NCI-H1417 treated with DMSO at 0.1 percent for 48 hours (cell line): ENCODE measurements around the gene ANTXR1.
"Not testable (repeated sequence)": the region's sequence is repeated elsewhere in the genome, so short reads cannot be mapped to it uniquely, and the experiment has no call there.

Source experiments
- DNase-seq: peaks from one replicate; lab custom pipeline; 2025; lab: John Stamatoyannopoulos, UW

ANTXR1 gene

GRCh38 chr2:69165091-69165880, 152.3 kb downstream of the ANTXR1 start:
- no peak for DNase-seq

GRCh38 chr2:69166465-69166811, 153.5 kb downstream of the ANTXR1 start:
- DNase-seq = no peak

GRCh38 chr2:69166812-69167468, 154.0 kb downstream of the ANTXR1 start:
- DNase-seq = no peak

DNA sequence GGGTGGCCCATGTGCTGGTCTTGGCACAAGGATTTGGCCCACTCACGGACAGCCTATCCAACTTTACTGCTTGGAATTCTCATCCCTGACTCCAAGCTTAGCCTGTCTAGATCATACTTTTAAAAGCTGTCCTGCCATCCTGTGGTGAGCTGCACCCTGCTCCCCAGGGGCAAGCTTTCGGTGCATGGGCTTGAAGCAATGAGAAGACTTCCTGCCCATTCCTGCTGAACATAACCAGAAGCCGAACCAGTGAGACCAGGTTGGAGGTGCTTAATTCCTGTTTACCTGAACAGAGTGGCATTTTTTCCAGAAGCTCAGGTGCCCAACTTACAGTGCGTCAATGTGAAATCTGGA, 154.5 kb downstream of the ANTXR1 start:
- DNase-seq = no peak

DNA sequence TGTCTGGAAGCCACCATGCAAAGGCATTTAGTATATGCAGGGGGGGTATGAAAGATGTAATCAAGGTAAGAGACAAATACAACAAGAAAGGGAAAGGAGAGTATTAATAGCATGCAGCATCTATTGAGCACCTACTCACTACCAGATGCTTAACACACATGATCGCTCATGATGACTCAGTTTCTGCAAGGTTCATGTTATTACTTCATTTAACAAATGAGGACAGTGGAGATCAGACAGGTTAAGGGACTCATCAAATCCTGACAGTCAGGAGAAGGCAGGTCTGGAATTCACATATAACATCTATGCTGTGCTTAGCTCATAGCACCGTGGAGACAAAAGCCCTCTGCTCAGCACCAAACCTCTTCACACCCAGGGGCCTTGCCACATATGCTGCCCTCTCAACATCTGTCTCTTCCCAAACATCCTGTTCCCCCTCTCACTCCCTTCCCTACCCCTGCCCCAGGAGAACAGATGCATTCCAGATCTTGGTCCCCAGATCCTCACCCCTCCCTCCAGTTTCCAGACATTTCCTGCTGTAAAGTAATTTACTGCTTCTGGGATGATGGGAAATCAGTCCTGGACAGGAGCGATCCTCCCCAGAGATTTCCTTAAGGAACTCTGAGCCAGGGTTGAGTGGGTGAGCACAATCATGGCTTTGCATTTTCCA, 155.3 kb downstream of the ANTXR1 start:
- DNase-seq = no peak

GRCh38 chr2:69168950-69169654, 156.1 kb downstream of the ANTXR1 start:
- DNase-seq = no peak

DNA sequence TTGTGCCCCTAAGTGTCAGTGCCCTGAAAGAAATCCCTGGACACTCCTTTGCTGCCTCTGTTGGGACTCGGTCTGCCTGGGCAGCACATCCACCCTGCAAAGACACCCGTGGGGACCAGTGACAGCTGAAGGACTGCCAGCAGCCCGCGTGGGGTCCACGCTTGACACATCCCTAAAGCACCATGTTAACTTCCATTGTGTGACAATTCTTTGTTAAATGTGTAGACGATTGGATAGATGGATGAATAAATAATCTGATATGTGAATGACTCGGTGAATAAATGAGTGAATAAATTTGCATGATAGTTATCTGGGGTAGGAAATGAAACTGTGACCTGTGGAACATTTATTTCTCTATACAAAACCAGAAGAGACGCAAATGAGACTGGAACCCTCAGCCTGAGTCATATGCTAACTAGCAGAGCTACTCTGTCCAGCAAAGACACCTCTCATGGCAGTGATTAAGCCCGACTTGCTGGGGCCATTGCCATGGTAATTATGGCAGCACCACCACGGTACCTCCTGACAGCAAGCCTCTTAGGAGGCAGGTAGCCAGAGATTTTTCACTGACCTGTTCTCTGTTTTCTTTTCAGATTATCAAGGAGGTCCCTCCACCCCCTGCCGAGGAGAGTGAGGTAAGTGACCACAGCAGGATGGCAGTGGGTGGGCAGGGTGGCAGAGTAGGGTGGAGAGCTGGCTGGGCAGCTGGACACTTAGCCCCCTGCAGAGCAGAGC, 156.8 kb downstream of the ANTXR1 start:
- no peak for DNase-seq

- no peak for DNase-seq
These were observed 157.7 kb downstream of the ANTXR1 start for GRCh38 chr2:69170661-69171060.

- DNase-seq = no peak
These were observed 158.3 kb downstream of the ANTXR1 start for GRCh38 chr2:69171116-69171896.

DNA sequence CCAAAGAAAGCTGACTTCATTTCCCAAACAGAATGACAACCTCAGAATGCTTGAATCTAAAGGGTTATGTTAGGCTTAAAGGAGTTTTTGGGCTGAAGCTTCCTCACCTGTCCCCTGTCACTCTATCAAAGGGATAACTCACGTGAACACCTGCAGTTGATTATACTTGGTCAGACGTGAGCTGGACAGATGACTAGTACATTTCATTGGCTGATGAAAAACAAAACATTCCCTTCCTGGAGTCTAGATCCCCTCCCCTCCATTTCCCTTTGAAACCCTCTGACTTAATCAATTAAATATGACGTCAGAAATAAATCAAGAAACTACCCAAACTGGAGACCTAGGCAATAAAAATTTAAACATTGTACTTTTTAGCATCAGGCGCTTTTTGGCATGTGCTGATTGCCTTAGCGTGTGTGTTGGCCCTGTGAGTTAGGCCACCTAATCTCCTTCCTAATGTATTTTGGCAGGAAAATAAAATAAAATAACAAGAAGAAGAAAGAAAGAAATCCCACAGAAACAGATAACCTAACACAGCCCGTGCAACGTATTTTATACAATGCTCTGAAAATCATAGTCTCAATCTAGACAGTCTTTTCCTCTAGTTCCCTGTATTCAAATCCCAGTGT, 159.0 kb downstream of the ANTXR1 start:
- no peak for DNase-seq

GRCh38 chr2:69173706-69174105, 160.7 kb downstream of the ANTXR1 start:
- no peak for DNase-seq

GRCh38 chr2:69174211-69174610, 161.2 kb downstream of the ANTXR1 start:
- DNase-seq = not testable (repeated sequence)

DNA sequence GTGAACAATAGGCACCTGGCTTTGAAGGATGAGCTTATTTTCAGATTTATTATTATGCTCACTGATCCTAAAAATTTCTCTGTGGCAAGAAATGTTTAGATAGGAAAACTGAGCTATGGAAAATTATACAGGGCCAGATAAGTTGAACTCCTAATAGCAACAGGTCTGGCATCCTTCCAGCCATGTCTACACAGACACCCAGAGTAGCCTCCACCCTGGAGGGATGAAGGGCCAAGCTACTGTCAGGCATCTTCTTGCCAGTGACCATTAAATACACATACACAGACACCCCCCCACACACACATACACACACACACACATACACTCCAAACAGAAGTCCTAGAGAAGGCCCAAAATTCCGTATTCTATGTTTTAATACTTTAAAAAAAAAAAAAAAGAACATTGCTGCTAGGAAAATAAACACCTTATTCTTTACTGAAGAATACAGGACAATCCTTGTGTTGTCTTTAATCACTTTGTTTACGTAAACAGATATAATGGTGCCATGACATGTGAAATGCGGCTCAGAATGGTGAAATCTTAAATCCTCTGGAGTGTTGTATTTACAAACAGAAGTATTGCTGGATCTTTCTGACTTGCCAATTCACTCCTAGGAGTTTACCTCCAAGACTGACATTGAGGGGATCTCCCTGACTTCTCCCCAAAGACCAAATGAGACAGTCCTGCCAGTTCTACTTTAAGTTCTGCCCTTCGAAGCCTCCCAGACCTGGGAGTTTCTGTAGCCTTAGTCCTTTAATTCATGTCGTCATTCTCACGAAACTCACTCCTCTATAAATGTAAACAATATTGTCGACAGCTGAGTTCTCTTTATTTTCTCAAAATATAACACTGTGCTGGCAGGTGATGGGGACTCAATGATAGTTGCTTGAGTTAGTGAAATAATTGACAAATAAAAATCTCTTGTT, 163.1 kb downstream of the ANTXR1 start:
- DNase-seq = no peak

DNA sequence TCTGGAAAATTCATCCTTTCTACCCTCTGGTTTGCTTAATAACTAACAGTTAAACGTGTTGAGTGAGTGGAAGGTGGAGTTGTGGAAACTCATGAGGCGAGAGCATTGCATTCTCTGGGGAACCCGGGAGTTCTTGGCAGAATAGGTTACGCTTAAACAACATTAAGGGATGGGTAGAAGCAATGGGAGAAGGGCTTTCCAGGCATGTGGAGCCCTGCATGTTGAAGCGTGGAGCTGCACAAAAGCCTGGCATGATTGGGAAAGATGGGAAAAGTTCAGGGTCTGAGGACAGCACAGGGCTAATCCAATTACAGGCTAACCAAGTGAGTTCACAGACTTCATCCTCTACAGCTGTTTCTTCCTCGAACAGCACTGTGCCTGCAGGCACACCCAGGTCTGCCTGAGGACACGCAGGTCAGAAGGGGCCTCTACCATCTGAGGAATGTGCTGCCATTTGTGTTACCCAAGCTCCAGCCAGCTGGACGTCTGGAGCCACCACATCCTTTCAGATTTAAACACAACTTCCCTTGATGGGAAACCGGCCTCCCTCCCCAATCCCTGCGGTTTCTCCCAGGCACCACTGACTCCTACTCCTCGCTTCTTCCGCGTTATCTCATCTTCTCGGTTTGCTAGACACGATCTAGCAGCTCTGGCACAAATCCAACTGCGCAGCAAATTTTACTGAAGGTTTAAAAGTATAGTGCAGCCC, 164.2 kb downstream of the ANTXR1 start:
- DNase-seq = no peak

DNA sequence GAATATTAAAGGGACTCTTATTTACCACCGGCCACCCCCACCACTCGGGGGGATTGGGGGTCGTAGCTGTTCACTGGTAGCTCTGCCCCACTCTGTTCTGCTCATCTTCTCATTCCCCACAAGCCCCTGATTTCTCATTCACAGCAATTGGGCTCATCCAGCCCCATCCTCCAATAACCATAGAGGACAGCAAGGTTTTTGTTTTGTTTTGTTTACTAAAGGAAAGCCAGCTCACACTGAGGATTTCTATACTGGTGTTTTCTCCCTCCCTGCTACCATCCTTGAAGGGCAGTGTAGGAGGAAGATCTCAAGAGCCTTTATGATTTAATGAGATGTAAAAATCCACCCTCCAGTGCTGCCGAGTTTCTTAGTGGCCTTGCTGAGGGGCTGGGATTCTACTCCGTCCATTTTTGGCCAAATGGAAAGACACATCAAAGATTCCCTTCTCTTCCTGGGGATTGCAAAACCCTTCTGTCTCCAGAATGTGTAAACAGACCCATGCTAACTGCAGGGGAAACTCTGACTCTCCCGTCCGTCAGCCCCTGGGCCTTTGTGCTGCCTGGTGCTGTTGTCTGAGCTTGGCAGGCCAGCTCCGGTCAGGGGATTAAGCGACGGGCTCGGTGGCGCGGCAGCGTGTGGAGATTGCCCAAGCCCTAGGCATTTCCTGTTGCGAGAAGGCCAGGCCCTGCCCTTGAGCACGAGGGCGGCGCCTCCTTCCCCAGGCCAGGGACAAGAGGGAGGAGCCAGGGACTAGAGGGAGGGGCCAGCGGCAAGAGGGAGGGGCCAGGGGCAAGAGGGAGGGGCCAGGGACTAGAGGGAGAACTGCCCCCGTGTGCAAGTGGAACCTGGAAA, 165.0 kb downstream of the ANTXR1 start:
- DNase-seq = no peak

GRCh38 chr2:69178756-69179155, 165.8 kb downstream of the ANTXR1 start:
- DNase-seq = no peak

GRCh38 chr2:69180227-69180626, 167.2 kb downstream of the ANTXR1 start:
- no peak for DNase-seq

GRCh38 chr2:69180974-69181373, 168.0 kb downstream of the ANTXR1 start:
- DNase-seq = no peak
